K562 (cell line): ENCODE data around the gene USH2A. TPM values are rescaled to one million over a fixed set of nuclear protein-coding genes. Genes with fewer than 3 reads are reported as not detected.

Experiments
- ATAC-seq: fragments of 200-7000 bp; cut with Tn5 transposase; 3 replicates; pipeline ENCODE4 v1.9.1; 2020; ENCODE audit warnings: moderate library complexity
- BruUV-seq: library from RNA; stranded (reverse); fragments of 400-500 nt; replicated peaks from 2 replicates; lab custom pipeline; 2021; lab: Mats Ljungman, UMichigan
- CTCF ChIA-PET: fragments of 300-600 bp; formaldehyde crosslinking; extraction: SDS; loops from one replicate; lab custom pipeline; 2021; ENCODE audit warnings: low intra/inter-chr PET ratio; lab: Yijun Ruan, JAX
- POLR2A ChIA-PET: fragments of 300-600, 350-650 bp; sonication (Branson Sonifier 250); formaldehyde crosslinking; extraction: SDS; loops from one replicate; lab custom pipeline; 2021; ENCODE audit warnings: antibody characterized with exemption, inconsistent platforms; lab: Yijun Ruan, JAX
- DNase-seq, 4 experiments: peaks; one replicate each; pipeline versions ENCODE4 v3.0.0 to v3.0.0-alpha.2; 2011 to 2018; ENCODE audit warnings: low spot score in 3 of 4, mixed read lengths in 3 of 4; ENCODE audit errors: extremely low read depth in 1 of 4
- FAIRE-seq: peaks from 2 replicates; lab custom pipeline; 2011; peaks lifted over from hg19 to GRCh38; lab: Jason Lieb, UNC
- H2AFZ ChIP-seq: 2 replicates; pipeline ENCODE4 v1.6.0; 2011; ENCODE audit warnings: low read depth, low read length, control low read depth, inconsistent platforms
- H3K27ac ChIP-seq: fragments of 200-600 bp; 3 replicates; pipeline ENCODE4 v1.8.0; 2011; ENCODE audit warnings: low read depth, mild to moderate bottlenecking, control low read depth, inconsistent platforms, low read length, moderate library complexity, mixed read lengths; ENCODE audit errors: extremely low read depth
- H3K27me3 ChIP-seq, 2 experiments: fragments of 300-600 bp in 1 of 2; 2 replicates in 1 of 2; 3 replicates in 1 of 2; pipeline versions ENCODE4 v1.6.0 to v1.8.0; 2011; ENCODE audit warnings: inconsistent platforms in 2 of 2, low read length in 2 of 2, mild to moderate bottlenecking in 1 of 2, mixed read lengths in 1 of 2, moderate library complexity in 1 of 2; ENCODE audit not compliant: control insufficient read depth in 2 of 2, insufficient read depth in 2 of 2
- H3K36me3 ChIP-seq: fragments of 300-600 bp; 3 replicates; pipeline ENCODE4 v1.8.0; 2011; ENCODE audit warnings: mild to moderate bottlenecking, low read length, inconsistent platforms; ENCODE audit not compliant: control insufficient read depth, insufficient read depth
- H3K4me1 ChIP-seq, 2 experiments: fragments of 200-600 bp in 1 of 2; replicated peaks in 1 of 2; 2 replicates in 1 of 2; 3 replicates in 1 of 2; pipeline versions ENCODE4 v1.5.1 to v1.8.0; 2011; ENCODE audit warnings: inconsistent platforms in 2 of 2, low read length in 2 of 2, mild to moderate bottlenecking in 1 of 2, mixed read lengths in 1 of 2, moderate library complexity in 1 of 2; ENCODE audit not compliant: control insufficient read depth in 2 of 2, insufficient read depth in 2 of 2
- H3K4me2 ChIP-seq: 2 replicates; pipeline ENCODE4 v1.6.1; 2011; ENCODE audit warnings: low read length, control low read depth, inconsistent platforms, mixed read lengths; ENCODE audit not compliant: insufficient read depth
- H3K4me3 ChIP-seq: fragments of 200-600 bp; sonication (generic), shearing (Covaris generic); 2 replicates; pipeline ENCODE4 v1.5.1; 2016; ENCODE audit warnings: control low read depth, inconsistent platforms
- H3K79me2 ChIP-seq: fragments of 200-600 bp; 3 replicates; pipeline ENCODE4 v1.8.0; 2011; ENCODE audit warnings: low read length, inconsistent platforms; ENCODE audit not compliant: control insufficient read depth, insufficient read depth
- H3K9ac ChIP-seq, 2 experiments: 2 replicates each; pipeline versions ENCODE4 v1.6.0 to v1.6.1; 2011; ENCODE audit warnings: low read depth in 2 of 2, low read length in 2 of 2, control low read depth in 1 of 2, inconsistent platforms in 1 of 2, mild to moderate bottlenecking in 1 of 2, mixed read lengths in 1 of 2; ENCODE audit not compliant: insufficient read depth in 1 of 2
- H3K9me1 ChIP-seq: one replicate; pipeline ENCODE4 v1.6.0; 2011; ENCODE audit warnings: inconsistent platforms, mild to moderate bottlenecking, low read length, moderate library complexity; ENCODE audit not compliant: control insufficient read depth, insufficient read depth
- H3K9me3 ChIP-seq: replicated peaks from 2 replicates; pipeline ENCODE4 v1.5.1; 2011; ENCODE audit warnings: low read depth, low read length, inconsistent platforms; ENCODE audit not compliant: control insufficient read depth, insufficient read depth
- H4K20me1 ChIP-seq: replicated peaks from 2 replicates; pipeline ENCODE4 v1.6.1; 2011; ENCODE audit warnings: low read length, inconsistent platforms, mixed read lengths; ENCODE audit not compliant: control insufficient read depth, insufficient read depth
- CSDE1 ChIP-seq, 2 experiments: fragments of 450-650 bp; IDR thresholded peaks; 2 replicates each; pipeline ENCODE4 v1.6.1; 2016; ENCODE audit warnings: mild to moderate bottlenecking in 1 of 2
- KAT7 ChIP-seq: sonication (generic); formaldehyde crosslinking; IDR thresholded peaks from 2 replicates; pipeline ENCODE4 v1.8.0; 2022; ENCODE audit warnings: missing genetic modification reagents, mild to moderate bottlenecking, borderline replicate concordance
- LEF1 ChIP-seq: fragments of 450-650 bp; IDR thresholded peaks from 2 replicates; pipeline ENCODE4 v1.6.1; 2016; ENCODE audit warnings: mild to moderate bottlenecking
- MEF2D ChIP-seq: conservative IDR thresholded peaks from 2 replicates; pipeline ENCODE4 v1.6.1; 2016; ENCODE audit warnings: low read depth, missing genetic modification characterization, missing compliant biosample characterization
- MTA2 ChIP-seq: fragments of 450-650 bp; IDR thresholded peaks from 2 replicates; pipeline ENCODE4 v1.6.1; 2016; ENCODE audit warnings: low read depth
- RBM15 ChIP-seq: fragments of 200-400 bp; formaldehyde crosslinking; IDR thresholded peaks from 2 replicates; pipeline ENCODE4 v1.6.1; 2018; ENCODE audit warnings: mild to moderate bottlenecking, low read length, moderate library complexity; ENCODE audit not compliant: insufficient read depth
- RBM22 ChIP-seq: fragments of 200-400 bp; formaldehyde crosslinking; IDR thresholded peaks from 2 replicates; pipeline ENCODE4 v1.6.1; 2018; ENCODE audit warnings: low read length, low read depth; ENCODE audit not compliant: poor library complexity, severe bottlenecking
- SPI1 ChIP-seq: IDR thresholded peaks from 2 replicates; pipeline ENCODE4 v1.6.1; 2011; ENCODE audit warnings: low read depth, low read length, control low read depth, borderline replicate concordance
- ZFPM2 ChIP-seq: fragments of 250-450 bp; sonication (Bioruptor Pico); IDR thresholded peaks from 2 replicates; pipeline ENCODE4 v1.5.1; 2022; ENCODE audit warnings: mild to moderate bottlenecking
- ZNF311 ChIP-seq: fragments of 250-450 bp; sonication (Bioruptor Pico); IDR thresholded peaks from 2 replicates; pipeline ENCODE4 v1.4.0; 2020; ENCODE audit warnings: mild to moderate bottlenecking, moderate library complexity
- ZNF431 ChIP-seq: sonication (generic); formaldehyde crosslinking; IDR thresholded peaks from 2 replicates; pipeline ENCODE4 v1.8.0; 2022; ENCODE audit warnings: mild to moderate bottlenecking, missing genetic modification reagents
- ZNF583 ChIP-seq: fragments of 250-450 bp; sonication (Bioruptor Pico); IDR thresholded peaks from 2 replicates; pipeline ENCODE4 v1.4.0; 2020
- ZNF589 ChIP-seq: fragments of 200-800 bp; sonication (Bioruptor generic); IDR thresholded peaks from 2 replicates; pipeline ENCODE4 v1.6.1; 2016; ENCODE audit warnings: low read depth, missing genetic modification characterization, missing compliant biosample characterization
- whole genome bisulfite sequencing: fragments of 100-300 bp; shearing (Covaris generic); methylation state at CpG from one replicate; pipeline ENCODE4 v1.1.6; 2016; ENCODE audit warnings: low coverage, mixed read lengths; ENCODE audit not compliant: insufficient coverage; ENCODE audit errors: missing lambda C conversion rate; 5-methylcytosine and 5-hydroxymethylcytosine counted together
- in situ Hi-C: fragments of 300-500 bp; cut with MboI; formaldehyde crosslinking; loops from 4 replicates; pipeline ENCODE4 v1.15.0; 2018; ENCODE audit warnings: inconsistent platforms, mixed read lengths
- intact Hi-C: fragments of 100-400 bp; cut with micrococcal nuclease; formaldehyde crosslinking; loops from 2 replicates; pipeline ENCODE4 v1.14.2; 2022
- polyA plus RNA-seq, 8 experiments: library from polyadenylated mRNA; depleted of rRNA in 4 of 8; stranded (reverse) in 5 of 8; unstranded in 3 of 8; fragments of >200 nt; fragmentation: Nextera tagmentation in 2 of 8; fragmentation: Illumina TruSeq in 1 of 8; extraction: Ambion mirVana in 2 of 8; extraction: Trizol in 1 of 8; gene quantifications; 2 replicates each; pipeline versions ENCODE4 v1.2.1 to v1.2.3, GENCODE V29; 2011 to 2014; ENCODE audit warnings: inconsistent platforms in 1 of 8, missing spikeins in 1 of 8
- total RNA-seq, 7 experiments: library from RNA; depleted of rRNA in 6 of 7; stranded (reverse); fragments of >200 nt in 6 of 7; fragmentation: Illumina TruSeq in 2 of 7; extraction: Trizol in 2 of 7; gene quantifications; 2 replicates each; pipeline versions ENCODE4 v1.2.1 to v1.2.3, GENCODE V29; 2011 to 2021; ENCODE audit warnings: low replicate concordance in 1 of 7
- TF ChIP-seq, protein P1 (sequence below): fragments of 450-650 bp; formaldehyde crosslinking; IDR thresholded peaks from 2 replicates; pipeline ENCODE4 v1.4.0; 2022; ENCODE audit warnings: missing genetic modification characterization
- TF ChIP-seq, protein P2 (sequence below): fragments of 450-650 bp; IDR thresholded peaks from 2 replicates; pipeline ENCODE4 v1.6.1; 2017; ENCODE audit warnings: mild to moderate bottlenecking, moderate library complexity
- TF ChIP-seq, protein P3 (sequence below): fragments of 250-450 bp; sonication (Bioruptor Pico); IDR thresholded peaks from 2 replicates; pipeline ENCODE4 v1.4.0; 2020; ENCODE audit warnings: mild to moderate bottlenecking
- TF ChIP-seq, protein P4 (sequence below): sonication (generic); formaldehyde crosslinking; IDR thresholded peaks from 2 replicates; pipeline ENCODE4 v1.8.0; 2022; ENCODE audit warnings: mild to moderate bottlenecking, missing genetic modification reagents

Gene USH2A
- total and polyA plus RNA-seq, 9 of the 15 experiments (the other 6 are each of a cell fraction or from before 2014, with no cell fraction given), result under 0.01 TPM; not detected in 7

DNA sequence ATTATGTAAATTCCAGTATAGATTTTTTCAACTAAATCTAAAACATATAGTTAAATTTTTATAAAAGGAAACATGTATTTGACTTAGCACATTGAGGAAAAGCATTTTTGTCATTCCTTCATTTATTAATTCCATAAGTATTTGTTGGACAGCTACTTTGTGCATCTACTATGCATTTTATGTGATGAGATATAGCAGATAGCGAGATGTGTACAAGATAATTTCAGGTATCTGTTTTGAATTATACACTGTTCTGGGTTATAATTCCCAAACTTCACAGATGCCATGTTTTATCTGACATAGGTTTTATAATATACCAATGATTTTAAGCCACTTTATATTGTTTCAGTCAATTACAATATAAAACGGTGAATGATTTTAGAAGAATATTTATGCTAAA is 398.7 kb downstream of the USH2A start (continued):
- TF ChIP-seq ZNF589 (CRISPR knock-in tag) (no peak), KAT7 (CRISPR knock-in tag) (no peak), SPI1 (no peak)
- TF ChIP-seq, protein P1, sequence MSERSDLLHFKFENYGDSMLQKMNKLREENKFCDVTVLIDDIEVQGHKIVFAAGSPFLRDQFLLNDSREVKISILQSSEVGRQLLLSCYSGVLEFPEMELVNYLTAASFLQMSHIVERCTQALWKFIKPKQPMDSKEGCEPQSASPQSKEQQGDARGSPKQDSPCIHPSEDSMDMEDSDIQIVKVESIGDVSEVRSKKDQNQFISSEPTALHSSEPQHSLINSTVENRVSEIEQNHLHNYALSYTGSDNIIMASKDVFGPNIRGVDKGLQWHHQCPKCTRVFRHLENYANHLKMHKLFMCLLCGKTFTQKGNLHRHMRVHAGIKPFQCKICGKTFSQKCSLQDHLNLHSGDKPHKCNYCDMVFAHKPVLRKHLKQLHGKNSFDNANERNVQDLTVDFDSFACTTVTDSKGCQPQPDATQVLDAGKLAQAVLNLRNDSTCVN, result no peak
- TF ChIP-seq, protein P2, sequence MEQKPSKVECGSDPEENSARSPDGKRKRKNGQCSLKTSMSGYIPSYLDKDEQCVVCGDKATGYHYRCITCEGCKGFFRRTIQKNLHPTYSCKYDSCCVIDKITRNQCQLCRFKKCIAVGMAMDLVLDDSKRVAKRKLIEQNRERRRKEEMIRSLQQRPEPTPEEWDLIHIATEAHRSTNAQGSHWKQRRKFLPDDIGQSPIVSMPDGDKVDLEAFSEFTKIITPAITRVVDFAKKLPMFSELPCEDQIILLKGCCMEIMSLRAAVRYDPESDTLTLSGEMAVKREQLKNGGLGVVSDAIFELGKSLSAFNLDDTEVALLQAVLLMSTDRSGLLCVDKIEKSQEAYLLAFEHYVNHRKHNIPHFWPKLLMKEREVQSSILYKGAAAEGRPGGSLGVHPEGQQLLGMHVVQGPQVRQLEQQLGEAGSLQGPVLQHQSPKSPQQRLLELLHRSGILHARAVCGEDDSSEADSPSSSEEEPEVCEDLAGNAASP, result no peak

GRCh38 chr1:216020743-216021345 is 402.4 kb downstream of the USH2A start:
- Histone ChIP-seq H3K27ac (no peak overlapping the region), H3K4me1 (no peaks in the 10 kb centered on the region), H3K4me3 (no peak overlapping the region), H3K79me2 (no peaks in the 10 kb centered on the region), H3K9me3 (no peaks in the 10 kb centered on the region), H2AFZ (no peak overlapping the region), H3K9me1 (no peaks in the 10 kb centered on the region), H4K20me1 (no peaks in the 10 kb centered on the region), H3K27me3 (no peaks in the 10 kb centered on the region), H3K4me2 (no peak overlapping the region), H3K36me3 (no peaks in the 10 kb centered on the region), H3K9ac (no peak overlapping the region)
- in situ Hi-C loops (no loop called here), intact Hi-C loops (no loop called here)
- WGBS, result 3% methylated on average over 3 of the region's 3 CpGs
- no TSS peak for BruUV-seq
- ChIA-PET POLR2A (no interaction called here), CTCF (no interaction called here)
- no peak for ATAC-seq
- no peak for DNase-seq
- TF ChIP-seq ZFPM2 (CRISPR knock-in tag) (no peak), RBM15 (no peak), MTA2 (no peak), MEF2D (no peak), ZNF311 (CRISPR knock-in tag) (no peak), RBM22 (no peak), ZNF431 (CRISPR knock-in tag) (no peak), LEF1 (no peak), CSDE1 (IDR thresholded peaks at IDR 0.05) (no peak), ZNF583 (CRISPR knock-in tag) (no peak)
- TF ChIP-seq, protein P3, sequence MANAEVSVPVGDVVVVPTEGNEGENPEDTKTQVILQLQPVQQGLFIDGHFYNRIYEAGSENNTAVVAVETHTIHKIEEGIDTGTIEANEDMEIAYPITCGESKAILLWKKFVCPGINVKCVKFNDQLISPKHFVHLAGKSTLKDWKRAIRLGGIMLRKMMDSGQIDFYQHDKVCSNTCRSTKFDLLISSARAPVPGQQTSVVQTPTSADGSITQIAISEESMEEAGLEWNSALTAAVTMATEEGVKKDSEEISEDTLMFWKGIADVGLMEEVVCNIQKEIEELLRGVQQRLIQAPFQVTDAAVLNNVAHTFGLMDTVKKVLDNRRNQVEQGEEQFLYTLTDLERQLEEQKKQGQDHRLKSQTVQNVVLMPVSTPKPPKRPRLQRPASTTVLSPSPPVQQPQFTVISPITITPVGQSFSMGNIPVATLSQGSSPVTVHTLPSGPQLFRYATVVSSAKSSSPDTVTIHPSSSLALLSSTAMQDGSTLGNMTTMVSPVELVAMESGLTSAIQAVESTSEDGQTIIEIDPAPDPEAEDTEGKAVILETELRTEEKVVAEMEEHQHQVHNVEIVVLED, result no peak
- TF ChIP-seq, protein P4, sequence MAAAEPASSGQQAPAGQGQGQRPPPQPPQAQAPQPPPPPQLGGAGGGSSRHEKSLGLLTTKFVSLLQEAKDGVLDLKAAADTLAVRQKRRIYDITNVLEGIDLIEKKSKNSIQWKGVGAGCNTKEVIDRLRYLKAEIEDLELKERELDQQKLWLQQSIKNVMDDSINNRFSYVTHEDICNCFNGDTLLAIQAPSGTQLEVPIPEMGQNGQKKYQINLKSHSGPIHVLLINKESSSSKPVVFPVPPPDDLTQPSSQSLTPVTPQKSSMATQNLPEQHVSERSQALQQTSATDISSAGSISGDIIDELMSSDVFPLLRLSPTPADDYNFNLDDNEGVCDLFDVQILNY, result no peak
- FAIRE-seq, result no peak
